Renal cortex interstitium (tissue), 11 donors: Measurements from ENCODE around the gene ACAD10. TPM values are rescaled to one million over a fixed set of nuclear protein-coding genes. Genes with fewer than 3 reads are reported as not detected.

Experiments used
- DNase-seq, 11 donors: peaks; one replicate each; pipeline ENCODE4 v3.0.0-alpha.2; 2013; ENCODE audit warnings: low read depth in 9 of 11, low spot score in 4 of 11; ENCODE audit errors: extremely low read depth in 1 of 11
- polyA plus RNA-seq, 3 donors: library from polyadenylated mRNA; unstranded; fragments of 120-200 nt; gene quantifications; one replicate each; pipeline ENCODE4 v1.2.1, GENCODE V29; 2013; ENCODE audit not compliant: insufficient read length in 3 of 3

ACAD10 gene
- polyA plus RNA-seq, 3 donors = 35.7 to 52.9 (median 37.3) TPM

DNA sequence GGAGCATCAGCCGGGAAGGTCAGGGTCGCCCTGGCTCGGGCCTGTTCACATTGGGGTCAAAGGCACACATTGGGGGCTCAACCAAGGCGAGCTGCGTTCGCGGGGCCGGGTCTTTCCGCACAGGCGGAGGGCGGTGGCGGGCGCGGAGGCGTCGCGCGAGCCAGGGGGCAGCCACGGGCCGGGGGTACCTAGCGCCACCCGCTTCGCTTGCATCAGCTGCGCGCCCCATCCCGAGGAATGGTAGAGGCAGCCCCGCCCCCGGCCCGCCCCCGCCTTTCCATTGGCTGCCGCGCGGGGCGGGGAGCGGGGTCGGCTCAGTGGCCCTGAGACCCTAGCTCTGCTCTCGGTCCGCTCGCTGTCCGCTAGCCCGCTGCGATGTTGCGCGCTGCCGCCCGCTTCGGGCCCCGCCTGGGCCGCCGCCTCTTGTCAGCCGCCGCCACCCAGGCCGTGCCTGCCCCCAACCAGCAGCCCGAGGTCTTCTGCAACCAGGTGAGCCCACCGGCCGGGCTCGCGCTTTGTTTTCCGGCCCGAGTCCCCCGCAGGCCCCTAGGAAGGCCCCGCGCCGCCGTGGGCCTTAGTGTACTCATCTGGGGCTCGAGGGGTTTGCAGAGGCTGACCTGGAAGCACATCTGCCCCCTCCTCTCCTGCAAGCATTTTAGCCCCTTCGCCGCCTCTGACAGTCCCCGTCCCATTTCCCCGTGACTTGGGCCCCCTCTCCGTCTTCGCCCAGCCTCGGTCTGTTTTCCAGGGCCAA, 80.9 kb downstream of the ACAD10 start, which contains the start of gene ALDH2:
TSS of gene ALDH2 (plus strand) at position 326 of the 754 bp plus-strand sequence. CDS start at position 376, 50 bp downstream.
- peak in 8 of 11 donors; percentile 67 to 84 (median 75) for DNase-seq

DNA sequence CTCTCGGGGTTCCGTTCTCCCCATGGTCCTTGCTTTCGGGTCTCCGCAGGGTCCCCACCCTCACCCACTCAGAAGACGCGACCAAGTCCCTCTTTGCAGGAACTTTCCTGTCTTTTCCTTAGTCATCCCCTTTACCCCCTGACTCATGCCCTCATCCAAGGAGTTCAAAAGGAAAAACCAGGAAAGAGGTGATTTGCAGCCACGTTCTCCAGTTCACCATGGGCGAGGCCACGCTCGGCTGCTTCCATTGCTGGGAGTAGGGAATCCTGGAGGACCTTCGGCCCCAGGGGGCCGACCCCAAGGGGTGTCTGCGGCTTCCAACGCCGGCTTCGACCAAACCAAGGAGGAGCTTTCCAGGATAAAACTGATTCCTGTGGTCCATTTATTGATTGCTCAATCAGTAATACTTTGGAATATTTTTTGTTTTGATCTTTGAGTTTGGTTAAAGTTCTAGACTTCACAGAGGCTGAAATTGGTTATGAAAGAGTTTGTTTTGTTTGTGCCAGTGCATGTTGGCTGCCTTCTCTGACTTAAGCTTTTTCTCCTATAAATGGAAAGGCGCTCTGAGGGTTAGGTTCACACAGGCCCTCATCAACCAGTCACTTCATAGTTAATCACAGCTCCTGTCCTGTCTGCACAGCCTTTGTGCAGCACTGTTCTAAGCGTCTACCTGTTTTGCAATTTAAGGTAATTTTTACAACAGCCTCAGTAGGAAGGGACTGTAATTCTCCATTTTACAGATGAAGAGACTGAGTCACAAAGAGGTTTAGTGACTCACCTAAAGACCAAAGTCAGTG, 81.7 kb downstream of the ACAD10 start:
- DNase-seq = no peak

GRCh38 chr12:111768159-111768895, 82.5 kb downstream of the ACAD10 start:
- DNase-seq = no peak

DNA sequence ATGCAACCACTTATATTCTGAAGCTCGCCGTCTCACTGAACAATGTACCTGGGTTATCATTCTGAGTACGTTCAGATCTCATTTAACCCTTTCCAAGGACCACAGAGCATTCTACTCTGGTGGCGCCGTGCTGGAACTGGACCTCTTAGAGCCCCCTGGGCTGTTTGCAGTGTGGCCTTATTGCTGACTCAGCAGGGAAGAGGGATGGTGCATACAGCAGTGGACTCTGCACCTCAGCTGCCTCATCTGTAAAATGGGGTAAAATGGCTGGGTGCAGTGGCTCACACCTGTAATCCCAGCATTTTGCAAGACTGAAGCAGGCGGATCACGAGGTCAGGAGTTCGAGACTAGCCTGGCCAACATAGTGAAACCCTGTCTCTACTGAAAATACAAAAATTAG, 83.7 kb downstream of the ACAD10 start:
- DNase-seq = no peak

DNA sequence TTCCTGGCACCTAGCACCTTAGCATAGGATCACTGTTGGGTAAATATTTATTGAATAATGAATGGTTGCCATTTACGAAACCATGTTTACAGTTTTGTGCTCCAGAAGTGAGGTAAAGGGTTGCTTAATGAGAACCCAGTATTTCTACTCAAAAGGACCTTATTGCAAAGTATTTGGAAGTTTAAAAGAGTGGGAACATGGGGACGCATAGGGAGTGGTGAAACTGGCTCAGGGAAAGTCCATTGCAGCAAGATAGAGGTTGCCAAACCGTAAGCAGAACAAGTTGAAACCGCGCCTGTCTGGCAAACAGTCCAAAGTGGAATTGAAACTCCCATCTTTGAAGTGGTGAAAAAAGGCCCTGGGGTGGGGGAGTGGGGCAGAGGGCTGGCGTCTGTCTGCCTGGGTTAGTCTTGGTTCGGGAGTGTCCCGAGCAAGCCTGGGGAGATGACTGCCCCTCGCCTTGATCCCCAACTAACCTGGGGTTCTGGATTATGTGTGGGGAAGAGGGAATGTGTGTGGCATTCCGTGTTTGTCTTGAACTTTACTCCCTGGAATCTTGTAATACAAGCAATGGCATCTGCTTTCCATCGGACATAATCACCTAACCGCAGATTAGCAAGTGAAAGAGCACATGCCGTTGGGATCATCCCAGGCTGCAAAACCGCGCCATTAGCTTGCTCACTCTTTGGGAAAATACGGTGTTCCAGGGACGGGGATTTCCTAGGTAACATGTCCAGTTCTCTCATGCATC, 88.1 kb downstream of the ACAD10 start:
- peak in 1 of 11 donors; percentile 41 for DNase-seq

DNA sequence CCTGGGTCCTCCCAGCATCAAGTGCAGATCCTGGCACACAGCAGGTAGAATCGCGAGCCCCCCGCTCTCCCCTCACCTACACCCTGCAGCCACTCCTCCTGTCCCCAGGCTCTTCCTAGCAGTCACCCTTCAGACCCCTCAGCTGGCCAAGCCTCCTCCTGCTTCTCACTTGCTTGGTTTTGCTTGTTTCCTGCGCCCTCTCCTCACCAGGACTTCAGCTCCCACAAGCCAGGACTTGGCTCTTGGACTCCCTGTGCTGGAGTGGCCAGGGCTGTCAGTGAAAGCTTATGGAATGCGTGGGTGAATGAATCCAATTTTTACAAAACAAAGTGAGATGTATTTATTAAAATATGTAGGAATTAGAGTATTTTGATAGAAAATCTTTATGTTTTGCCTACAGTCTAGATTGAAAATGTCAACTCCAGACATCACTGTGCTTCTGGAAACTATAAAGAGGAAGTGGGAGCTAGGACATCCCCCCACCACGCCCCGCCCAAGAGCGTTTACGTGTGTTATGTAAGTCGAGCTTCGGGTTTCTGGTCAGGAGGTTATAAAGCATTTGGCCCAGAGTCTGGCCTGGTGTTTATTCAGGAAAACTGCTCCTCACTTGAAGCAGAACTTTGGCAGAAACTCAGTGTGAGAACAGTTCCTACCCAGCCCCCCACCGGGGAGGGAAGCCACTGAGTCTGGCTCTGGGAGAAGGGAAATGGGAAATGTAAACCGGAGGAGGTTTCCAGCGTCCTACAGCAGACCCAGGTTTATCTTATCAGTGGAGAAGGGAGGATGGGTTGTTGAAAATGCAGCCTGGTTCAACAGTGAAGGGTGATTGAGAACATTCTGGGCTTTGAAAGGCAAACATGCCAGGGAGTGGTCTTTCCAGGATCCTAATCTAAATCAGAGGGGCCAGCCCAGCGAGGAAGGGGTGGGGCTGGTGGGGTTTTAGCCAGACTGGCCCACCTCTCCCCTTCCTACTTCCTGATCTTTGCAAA, 89.6 kb downstream of the ACAD10 start:
- DNase-seq = peak in 10 of 11 donors; percentile 66 to 91 (median 80)

DNA sequence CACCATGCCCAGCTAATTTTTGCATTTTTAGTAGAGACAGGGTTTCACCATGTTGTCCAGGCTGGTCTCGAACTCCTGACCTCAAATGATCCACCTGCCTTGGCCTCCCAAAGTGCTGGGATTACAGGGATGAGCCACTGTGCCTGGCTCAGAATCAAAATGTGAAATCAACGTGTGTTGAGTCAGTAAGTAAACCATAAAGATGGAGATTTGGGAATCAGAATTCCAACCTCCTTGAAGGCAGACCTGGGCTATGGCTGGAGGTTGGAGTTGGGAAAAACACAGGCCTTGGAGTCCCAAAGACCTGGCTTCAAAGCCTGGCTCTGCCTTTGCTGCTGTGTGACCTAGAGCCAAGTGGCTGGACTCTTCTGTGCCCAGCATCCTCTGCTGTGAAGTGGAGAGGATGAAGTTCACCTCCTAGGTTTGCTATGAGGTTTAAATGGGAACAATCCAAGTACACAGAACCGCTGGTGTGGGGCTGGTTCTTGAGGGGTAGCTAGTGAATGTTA, 91.0 kb downstream of the ACAD10 start:
- no peak for DNase-seq

GRCh38 chr12:111777345-111778045, 91.6 kb downstream of the ACAD10 start:
- DNase-seq = no peak

- DNase-seq = no peak
Observed at GRCh38 chr12:111780166-111780565, 94.3 kb downstream of the ACAD10 start.

- DNase-seq = no peak
Observed at GRCh38 chr12:111780615-111781014, 94.8 kb downstream of the ACAD10 start.

- no peak for DNase-seq
Observed at GRCh38 chr12:111781085-111781658, 95.3 kb downstream of the ACAD10 start.

DNA sequence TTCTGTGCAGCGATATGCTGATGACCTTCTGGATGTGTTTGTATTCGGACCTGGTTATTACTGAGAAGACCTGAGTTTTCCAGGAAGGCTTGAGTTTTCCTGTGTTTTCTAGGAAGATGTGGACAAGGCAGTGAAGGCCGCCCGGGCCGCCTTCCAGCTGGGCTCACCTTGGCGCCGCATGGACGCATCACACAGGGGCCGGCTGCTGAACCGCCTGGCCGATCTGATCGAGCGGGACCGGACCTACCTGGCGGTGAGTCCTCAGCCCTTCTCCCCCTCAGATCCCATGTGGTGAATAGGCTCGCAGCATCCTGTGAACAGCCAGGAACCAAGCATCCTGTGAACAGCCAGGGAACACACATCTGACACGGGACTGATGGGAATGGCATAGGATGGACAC, 97.2 kb downstream of the ACAD10 start:
- DNase-seq = no peak

- no peak for DNase-seq
Observed at GRCh38 chr12:111784953-111785352, 99.1 kb downstream of the ACAD10 start.

DNA sequence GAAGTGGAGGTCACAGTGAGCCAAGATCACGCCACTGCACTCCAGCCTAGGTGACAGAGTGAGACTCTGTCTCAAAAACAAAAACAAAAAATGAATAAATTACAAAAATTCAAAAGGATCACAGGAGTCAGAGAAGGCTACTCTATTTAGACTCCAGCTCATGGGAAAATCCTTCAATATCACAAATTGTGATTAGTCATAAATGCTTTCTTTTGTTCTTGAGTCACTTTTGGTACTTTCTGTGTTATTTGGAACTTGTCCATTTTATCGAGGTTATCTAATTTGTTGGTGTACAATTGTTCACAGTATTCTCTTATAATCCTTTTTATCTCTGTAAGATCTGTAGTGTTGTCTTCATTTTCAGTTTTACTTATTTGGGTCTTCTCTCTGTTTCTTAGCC, 99.8 kb downstream of the ACAD10 start:
- no peak for DNase-seq

DNA sequence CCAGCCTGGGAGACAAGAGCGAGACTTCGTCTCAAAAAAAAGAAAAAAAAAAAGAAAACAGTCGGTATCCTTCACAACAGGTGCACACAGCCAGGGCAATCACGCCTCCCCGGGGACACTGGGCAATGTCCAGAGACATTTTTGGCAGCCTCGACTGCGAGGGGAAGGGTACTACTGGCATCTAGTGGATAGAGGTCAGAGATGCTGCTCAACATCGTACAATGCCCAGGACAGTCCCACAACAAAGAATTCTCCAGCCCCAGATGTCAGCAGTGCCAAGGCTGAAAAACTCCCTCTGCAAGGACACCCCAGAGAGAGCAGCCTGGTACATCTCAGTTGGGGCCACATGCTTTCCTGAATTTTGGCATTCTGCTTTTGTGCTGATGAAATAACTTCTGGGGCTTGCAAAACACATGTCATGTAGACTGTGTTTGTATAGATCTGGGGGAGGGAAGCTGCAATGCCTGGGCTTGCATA, 102.4 kb downstream of the ACAD10 start:
- DNase-seq = no peak

DNA sequence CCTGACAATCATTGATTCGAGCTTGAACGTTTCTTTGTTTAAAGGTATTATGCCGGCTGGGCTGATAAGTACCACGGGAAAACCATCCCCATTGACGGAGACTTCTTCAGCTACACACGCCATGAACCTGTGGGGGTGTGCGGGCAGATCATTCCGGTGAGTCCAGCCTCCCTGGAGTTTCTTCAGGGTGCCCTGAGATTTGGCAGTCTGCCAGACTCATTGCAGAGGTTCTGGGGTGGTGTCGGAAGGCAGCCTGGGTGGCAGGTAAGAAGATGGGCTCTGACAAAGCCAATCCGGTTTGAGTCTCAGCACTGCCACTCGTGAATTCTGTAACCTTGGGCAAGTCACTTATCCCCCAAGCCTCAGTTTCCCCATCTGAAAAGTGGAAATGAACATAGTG, 103.9 kb downstream of the ACAD10 start:
- DNase-seq = no peak

- DNase-seq = no peak
Observed at GRCh38 chr12:111791507-111791906, 105.7 kb downstream of the ACAD10 start.
